T-helper 2 cell treated with Interferon-gamma antibody and Interleukin-4, amounts not matched to agents 5 μg/mL and 100 μg/mL, for 36 hours (primary cell): Measurements from ENCODE around the gene SLC34A2.

Source experiments
- DNase-seq: peaks from one replicate; pipeline ENCODE4 v3.0.0; 2021; ENCODE audit warnings: low spot score
- H3K27ac Mint-ChIP-seq: one replicate; pipeline ENCODE4 v1.8.0; 2021; ENCODE audit warnings: mild to moderate bottlenecking, mixed read lengths
- H3K27me3 Mint-ChIP-seq: one replicate; pipeline ENCODE4 v1.8.0; 2021; ENCODE audit warnings: low read depth, mixed read lengths
- H3K36me3 Mint-ChIP-seq: one replicate; pipeline ENCODE4 v1.8.0; 2021; ENCODE audit warnings: low read depth, mixed read lengths
- H3K4me1 Mint-ChIP-seq: one replicate; pipeline ENCODE4 v1.8.0; 2021; ENCODE audit warnings: low read depth, mixed read lengths
- H3K4me3 Mint-ChIP-seq: one replicate; pipeline ENCODE4 v1.8.0; 2022; ENCODE audit warnings: mild to moderate bottlenecking, moderate library complexity, mixed read lengths
- H3K9me3 Mint-ChIP-seq: one replicate; pipeline ENCODE4 v1.8.0; 2021; ENCODE audit warnings: mixed read lengths

Gene SLC34A2

GRCh38 chr4:25676221-25676620, 20.6 kb downstream of the SLC34A2 start:
- DNase-seq: no peak
- no peaks in the 10 kb centered on the region for H3K9me3 Mint-ChIP-seq
- H3K4me3 Mint-ChIP-seq: no peak overlapping the region
- no peak overlapping the region for H3K27ac Mint-ChIP-seq
- no peaks in the 10 kb centered on the region for H3K4me1 Mint-ChIP-seq
- H3K27me3 Mint-ChIP-seq: no peaks in the 10 kb centered on the region
- no peaks in the 10 kb centered on the region for H3K36me3 Mint-ChIP-seq

GRCh38 chr4:25677157-25677556, 21.5 kb downstream of the SLC34A2 start:
- Mint-ChIP-seq H3K27me3 (no peaks in the 10 kb centered on the region), H3K36me3 (no peaks in the 10 kb centered on the region), H3K4me3 (no peak overlapping the region)

GRCh38 chr4:25677943-25678342, 22.3 kb downstream of the SLC34A2 start:
- no peaks in the 10 kb centered on the region for H3K9me3 Mint-ChIP-seq
- no peaks in the 10 kb centered on the region for H3K27me3 Mint-ChIP-seq
- no peaks in the 10 kb centered on the region for H3K36me3 Mint-ChIP-seq
- H3K4me3 Mint-ChIP-seq: no peak overlapping the region
- DNase-seq: no peak
- no peak overlapping the region for H3K27ac Mint-ChIP-seq
- no peaks in the 10 kb centered on the region for H3K4me1 Mint-ChIP-seq

More at GRCh38 chr4:25677157-25677556, 21.5 kb downstream of the SLC34A2 start:
- H3K27ac Mint-ChIP-seq: no peak overlapping the region
- H3K4me1 Mint-ChIP-seq: no peaks in the 10 kb centered on the region
- DNase-seq: no peak
- no peaks in the 10 kb centered on the region for H3K9me3 Mint-ChIP-seq

GRCh38 chr4:25687773-25688172, 32.1 kb downstream of the SLC34A2 start:
- no peak for DNase-seq
- Mint-ChIP-seq H3K27ac (no peak overlapping the region), H3K36me3 (no peaks in the 10 kb centered on the region), H3K4me1 (no peaks in the 10 kb centered on the region), H3K9me3 (peaks cover 6% of the 10 kb centered on the region), H3K27me3 (no peaks in the 10 kb centered on the region), H3K4me3 (no peak overlapping the region)

GRCh38 chr4:25694466-25694865, 38.8 kb downstream of the SLC34A2 start:
- DNase-seq: no peak
- peaks cover 3% of the 10 kb centered on the region for H3K27me3 Mint-ChIP-seq
- H3K36me3 Mint-ChIP-seq: no peaks in the 10 kb centered on the region
- no peak overlapping the region for H3K4me3 Mint-ChIP-seq
- no peaks in the 10 kb centered on the region for H3K4me1 Mint-ChIP-seq
- H3K9me3 Mint-ChIP-seq: peaks cover 9% of the 10 kb centered on the region
- no peak overlapping the region for H3K27ac Mint-ChIP-seq

GRCh38 chr4:25696409-25696808, 40.8 kb downstream of the SLC34A2 start:
- no peaks in the 10 kb centered on the region for H3K4me1 Mint-ChIP-seq
- H3K4me3 Mint-ChIP-seq: no peak overlapping the region
- peaks cover 6% of the 10 kb centered on the region for H3K27me3 Mint-ChIP-seq
- H3K9me3 Mint-ChIP-seq: peaks cover 5% of the 10 kb centered on the region
- no peak for DNase-seq
- no peaks in the 10 kb centered on the region for H3K36me3 Mint-ChIP-seq
- H3K27ac Mint-ChIP-seq: no peak overlapping the region

GRCh38 chr4:25697516-25697915, 41.9 kb downstream of the SLC34A2 start:
- H3K27me3 Mint-ChIP-seq: peaks cover 6% of the 10 kb centered on the region
- H3K4me1 Mint-ChIP-seq: no peaks in the 10 kb centered on the region

GRCh38 chr4:25700661-25701060, 45.0 kb downstream of the SLC34A2 start:
- H3K27me3 Mint-ChIP-seq: peaks cover 6% of the 10 kb centered on the region
- no peaks in the 10 kb centered on the region for H3K4me1 Mint-ChIP-seq
- no peaks in the 10 kb centered on the region for H3K9me3 Mint-ChIP-seq
- no peak overlapping the region for H3K27ac Mint-ChIP-seq
- DNase-seq: no peak
- no peaks in the 10 kb centered on the region for H3K36me3 Mint-ChIP-seq
- H3K4me3 Mint-ChIP-seq: no peak overlapping the region

More at GRCh38 chr4:25697516-25697915, 41.9 kb downstream of the SLC34A2 start:
- no peak for DNase-seq
- no peak overlapping the region for H3K27ac Mint-ChIP-seq
- H3K4me3 Mint-ChIP-seq: no peak overlapping the region
- no peaks in the 10 kb centered on the region for H3K36me3 Mint-ChIP-seq
- peaks cover 3% of the 10 kb centered on the region for H3K9me3 Mint-ChIP-seq

- H3K4me3 Mint-ChIP-seq: no peak overlapping the region
- H3K4me1 Mint-ChIP-seq: no peaks in the 10 kb centered on the region
- no peak for DNase-seq
Observed at GRCh38 chr4:25702848-25703247, 47.2 kb downstream of the SLC34A2 start.

GRCh38 chr4:25703731-25704388, 48.2 kb downstream of the SLC34A2 start:
- peaks cover 4% of the 10 kb centered on the region for H3K27me3 Mint-ChIP-seq
- no peak overlapping the region for H3K4me3 Mint-ChIP-seq

More at GRCh38 chr4:25702848-25703247, 47.2 kb downstream of the SLC34A2 start:
- Mint-ChIP-seq H3K27me3 (peaks cover 3% of the 10 kb centered on the region), H3K27ac (no peak overlapping the region), H3K9me3 (no peaks in the 10 kb centered on the region), H3K36me3 (no peaks in the 10 kb centered on the region)

GRCh38 chr4:25704516-25704915, 48.9 kb downstream of the SLC34A2 start:
- Mint-ChIP-seq H3K36me3 (no peaks in the 10 kb centered on the region), H3K4me1 (no peaks in the 10 kb centered on the region), H3K9me3 (no peaks in the 10 kb centered on the region), H3K27me3 (peaks cover 4% of the 10 kb centered on the region), H3K4me3 (no peak overlapping the region), H3K27ac (no peak overlapping the region)
- DNase-seq: no peak

More at GRCh38 chr4:25703731-25704388, 48.2 kb downstream of the SLC34A2 start:
- H3K4me1 Mint-ChIP-seq: no peaks in the 10 kb centered on the region
- no peak overlapping the region for H3K27ac Mint-ChIP-seq
- no peaks in the 10 kb centered on the region for H3K36me3 Mint-ChIP-seq
- DNase-seq: no peak
- no peaks in the 10 kb centered on the region for H3K9me3 Mint-ChIP-seq

- Mint-ChIP-seq H3K27ac (no peak overlapping the region), H3K27me3 (peaks cover 2% of the 10 kb centered on the region)
Observed at GRCh38 chr4:25710637-25711036, 55.0 kb downstream of the SLC34A2 start.

GRCh38 chr4:25712611-25713010, 57.0 kb downstream of the SLC34A2 start:
- Mint-ChIP-seq H3K4me3 (no peak overlapping the region), H3K4me1 (no peaks in the 10 kb centered on the region)

More at GRCh38 chr4:25710637-25711036, 55.0 kb downstream of the SLC34A2 start:
- Mint-ChIP-seq H3K36me3 (no peaks in the 10 kb centered on the region), H3K9me3 (no peaks in the 10 kb centered on the region), H3K4me3 (no peak overlapping the region), H3K4me1 (no peaks in the 10 kb centered on the region)
- no peak for DNase-seq

GRCh38 chr4:25713812-25714211, 58.2 kb downstream of the SLC34A2 start:
- no peak overlapping the region for H3K27ac Mint-ChIP-seq
- H3K27me3 Mint-ChIP-seq: no peaks in the 10 kb centered on the region
- H3K9me3 Mint-ChIP-seq: no peaks in the 10 kb centered on the region
- no peak overlapping the region for H3K4me3 Mint-ChIP-seq
- H3K4me1 Mint-ChIP-seq: no peaks in the 10 kb centered on the region
- H3K36me3 Mint-ChIP-seq: no peaks in the 10 kb centered on the region
- DNase-seq: no peak

More at GRCh38 chr4:25712611-25713010, 57.0 kb downstream of the SLC34A2 start:
- Mint-ChIP-seq H3K36me3 (no peaks in the 10 kb centered on the region), H3K9me3 (no peaks in the 10 kb centered on the region), H3K27me3 (peaks cover 2% of the 10 kb centered on the region), H3K27ac (no peak overlapping the region)
- no peak for DNase-seq

GRCh38 chr4:25722964-25723363, 67.3 kb downstream of the SLC34A2 start:
- H3K27me3 Mint-ChIP-seq: no peaks in the 10 kb centered on the region
- no peaks in the 10 kb centered on the region for H3K36me3 Mint-ChIP-seq
- no peaks in the 10 kb centered on the region for H3K9me3 Mint-ChIP-seq
- no peak for DNase-seq
- H3K27ac Mint-ChIP-seq: no peak overlapping the region
- no peaks in the 10 kb centered on the region for H3K4me1 Mint-ChIP-seq
- no peak overlapping the region for H3K4me3 Mint-ChIP-seq
